ENCODE results near the gene PARD3B.

- TF ChIP-seq CTCF (IDR thresholded peaks at IDR 0.05; ENCODE audit: low read depth, low read length, poor library complexity, severe bottlenecking), result no peak
- TF ChIP-seq EZH2phosphoT487 (IDR thresholded peaks at IDR 0.05; ENCODE audit: borderline replicate concordance, low read length), result no peak
Measured at GRCh38 chr2:205520311-205520710, 975.0 kb downstream of the PARD3B start.
